NK-92 (cell line): ENCODE results near the gene ESYT3.
"Not testable (repeated sequence)": the region's sequence is repeated elsewhere in the genome, so short reads cannot be mapped to it uniquely, and the experiment has no call there.

ENCODE experiments used
- DNase-seq: peaks from one replicate; lab custom pipeline; 2025; ENCODE audit not compliant: unreplicated experiment; lab: John Stamatoyannopoulos, UW

The ESYT3 gene

DNA sequence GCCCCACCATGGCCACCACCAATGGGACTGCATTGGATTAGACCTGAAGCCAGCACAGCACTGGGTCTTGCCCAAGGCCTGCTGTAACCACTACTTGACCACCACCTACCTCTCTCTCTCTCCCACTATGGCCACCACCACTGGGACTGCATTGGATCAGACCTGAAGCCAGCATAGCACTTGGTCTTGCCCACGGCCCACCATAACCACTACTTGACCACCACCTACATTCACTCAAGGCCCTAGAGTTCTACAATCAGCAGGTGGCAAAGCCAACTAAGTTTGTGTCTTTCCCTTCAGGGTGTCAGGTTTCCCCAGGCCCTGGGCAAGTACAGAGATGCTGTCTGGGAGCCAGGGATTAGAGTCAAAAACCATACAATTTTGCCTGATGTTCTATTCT, 57.6 kb downstream of the ESYT3 start:
- no peak for DNase-seq

DNA sequence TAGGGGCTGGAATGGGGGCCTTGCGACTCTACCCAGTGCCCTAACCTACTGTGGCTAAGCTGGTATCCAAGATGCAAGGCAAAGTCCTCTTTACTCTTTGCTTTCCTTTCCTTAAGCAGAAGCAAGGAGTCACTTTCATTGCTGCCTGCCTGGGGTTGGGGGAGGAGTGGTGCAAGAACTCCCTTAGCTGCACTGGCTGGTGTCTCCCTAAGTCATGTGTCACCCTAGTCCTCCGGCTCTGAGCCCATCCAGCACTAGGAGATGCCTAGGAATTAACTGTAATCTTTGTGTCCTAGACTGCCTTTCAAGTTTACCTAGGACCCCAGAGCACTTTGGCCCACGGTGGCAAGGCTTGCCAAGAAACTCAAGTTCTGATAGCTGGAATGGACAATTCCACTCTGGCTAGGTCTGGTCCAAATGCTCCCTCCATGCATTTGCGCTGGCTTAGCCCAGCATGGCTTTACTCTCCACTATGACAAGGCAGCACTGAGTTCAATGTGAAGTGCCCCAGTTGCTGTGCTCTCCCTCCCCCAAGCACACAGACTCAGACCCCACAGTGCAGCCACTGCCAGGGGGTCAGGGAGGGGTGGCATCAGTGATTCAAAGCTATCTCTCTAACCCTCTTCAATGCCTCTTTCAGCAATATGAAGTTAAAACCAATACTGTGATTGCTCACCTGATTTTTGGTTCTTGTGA, 58.7 kb downstream of the ESYT3 start:
- DNase-seq: no peak

DNA sequence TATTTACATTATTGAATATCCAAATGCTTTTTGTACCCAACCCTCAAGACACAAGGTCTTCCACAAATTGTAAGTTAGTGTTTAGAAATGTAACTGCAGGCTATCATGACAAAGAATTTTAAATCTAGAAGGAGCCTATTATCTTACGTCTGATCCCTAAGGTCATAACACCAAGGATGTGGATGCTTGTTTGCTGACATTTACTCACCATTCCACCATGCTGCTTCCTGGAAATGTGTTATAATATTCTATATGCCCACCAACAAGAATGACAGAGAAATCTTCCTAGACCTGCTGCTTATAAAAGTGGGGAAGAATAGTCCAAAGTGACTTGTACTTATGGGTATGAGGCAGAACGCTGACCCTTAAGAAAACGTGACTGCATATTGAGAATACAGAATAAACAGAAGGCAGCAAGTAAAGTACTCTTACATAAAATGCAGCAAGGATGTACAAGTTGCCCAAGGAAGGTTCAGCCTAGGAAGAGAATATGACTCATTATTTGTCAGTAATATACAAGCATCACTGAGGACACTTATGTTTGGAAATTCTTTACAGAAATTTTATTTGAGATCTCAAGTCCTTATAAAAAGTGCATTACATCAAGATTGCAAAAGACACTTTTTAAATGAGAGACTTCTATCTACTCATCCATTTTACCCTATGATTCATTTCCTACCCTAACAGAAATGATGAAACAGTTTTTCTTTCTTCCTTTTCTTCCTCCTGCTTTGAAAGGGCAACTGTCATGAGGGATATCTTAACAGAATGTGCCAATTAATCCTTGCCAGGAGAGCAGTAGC, 59.6 kb downstream of the ESYT3 start:
- DNase-seq: no peak

DNA sequence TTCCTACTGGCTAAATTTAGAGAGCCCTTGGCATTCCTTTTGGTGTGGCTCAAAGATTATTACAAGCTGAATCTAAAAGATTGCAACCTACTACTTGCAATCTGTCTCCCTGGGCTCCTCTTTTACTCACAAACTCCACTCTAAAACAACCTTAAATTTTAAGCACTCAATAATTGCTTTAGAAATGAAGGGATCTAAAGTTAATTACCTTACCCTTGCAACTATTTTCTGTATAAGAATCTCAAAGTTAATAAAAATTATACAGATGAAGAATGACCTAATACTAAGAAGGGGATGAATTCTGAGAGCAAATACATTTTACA, 60.2 kb downstream of the ESYT3 start:
- DNase-seq: no peak

DNA sequence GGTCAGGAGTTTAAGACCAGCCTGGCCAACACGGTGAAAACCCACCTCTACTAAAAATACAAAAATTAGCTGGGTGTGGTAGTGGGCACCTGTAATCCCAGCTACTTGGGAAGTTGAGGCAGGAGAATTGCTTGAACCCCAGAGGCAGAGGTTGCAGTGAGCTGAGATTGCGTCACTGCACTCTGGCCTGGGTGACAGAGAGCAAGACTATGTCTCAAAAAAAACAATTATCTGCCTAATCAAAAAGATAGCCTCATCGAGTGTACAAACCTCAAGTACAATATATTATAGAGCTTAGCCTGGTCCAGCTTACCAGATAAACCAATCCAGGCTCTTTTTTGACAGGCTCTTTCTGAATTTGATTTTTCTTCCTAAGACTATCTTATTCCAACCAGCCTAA, 61.2 kb downstream of the ESYT3 start:
- not testable (repeated sequence) for DNase-seq

DNA sequence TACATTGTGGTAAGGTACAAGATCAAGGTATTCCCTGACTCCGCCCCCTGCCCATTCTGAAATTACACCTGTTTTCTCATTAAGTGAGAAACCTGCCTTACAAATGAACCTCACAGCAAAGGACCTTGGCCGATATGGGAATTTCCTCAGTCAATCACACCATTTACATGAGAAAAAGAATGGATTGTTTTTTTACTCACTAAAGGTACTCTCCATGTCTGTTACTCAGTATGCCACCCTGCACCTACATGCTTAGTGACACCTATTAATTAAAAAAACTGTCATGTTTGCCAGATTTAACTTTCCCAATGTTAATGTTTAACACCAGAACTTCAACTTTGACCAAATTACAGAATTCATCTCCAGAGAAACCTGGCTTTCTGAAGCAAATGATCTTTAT, 62.0 kb downstream of the ESYT3 start:
- DNase-seq: no peak

DNA sequence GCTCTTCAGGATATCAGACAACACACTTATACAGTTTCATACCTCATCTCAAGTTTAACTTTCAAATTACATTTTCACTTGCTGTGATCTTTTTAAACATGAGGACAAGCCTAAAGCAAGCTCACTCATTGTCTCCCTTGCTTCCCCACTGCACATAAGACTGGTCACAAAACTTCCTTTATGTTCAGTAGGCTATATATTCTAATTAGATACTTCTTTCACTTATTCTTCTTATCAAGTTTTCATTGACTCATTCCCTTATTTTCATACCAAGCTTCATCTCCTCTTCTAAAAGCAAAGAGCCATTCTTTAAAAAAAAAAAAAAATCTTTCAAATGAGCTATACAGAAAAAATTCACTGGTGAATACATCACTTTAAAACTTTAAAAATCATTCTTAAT, 62.6 kb downstream of the ESYT3 start:
- DNase-seq: no peak

DNA sequence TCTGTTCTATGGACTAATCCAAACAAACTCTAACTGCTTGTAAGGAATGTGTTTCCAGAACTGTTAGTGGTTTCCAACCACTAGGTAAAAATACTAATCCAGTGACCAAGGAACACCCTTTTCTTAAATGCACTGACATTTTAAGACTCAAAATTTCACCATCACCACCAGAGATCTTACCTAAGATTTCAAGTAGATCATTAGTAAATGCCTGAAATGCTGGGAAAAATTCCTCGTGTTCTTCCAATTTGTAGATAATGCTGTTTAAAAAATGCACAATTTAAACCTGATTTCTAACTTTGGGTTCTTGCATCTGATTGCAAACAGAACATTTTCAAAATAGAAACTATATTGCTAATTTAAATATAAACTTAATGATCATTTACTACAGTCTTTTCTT, 63.4 kb downstream of the ESYT3 start:
- no peak for DNase-seq

DNA sequence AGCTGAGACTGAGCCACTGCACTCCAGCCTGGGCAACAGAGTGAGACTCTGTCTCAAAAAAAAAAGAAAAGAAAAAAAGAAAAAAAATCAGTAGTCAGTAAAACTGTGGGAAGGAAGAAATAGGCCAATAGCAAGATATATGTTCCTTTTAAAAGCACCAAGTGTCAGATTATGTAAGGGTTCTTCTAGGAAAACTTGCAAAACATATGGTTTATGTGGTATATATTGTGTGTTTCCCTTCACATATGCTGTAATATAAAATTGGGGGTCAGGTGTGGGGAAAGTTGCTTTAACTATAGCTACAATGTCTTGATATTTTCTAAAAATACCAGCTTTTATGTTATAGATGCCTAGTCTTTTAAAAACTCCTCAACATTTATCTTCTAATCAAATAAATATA, 64.6 kb downstream of the ESYT3 start:
- DNase-seq: no peak

DNA sequence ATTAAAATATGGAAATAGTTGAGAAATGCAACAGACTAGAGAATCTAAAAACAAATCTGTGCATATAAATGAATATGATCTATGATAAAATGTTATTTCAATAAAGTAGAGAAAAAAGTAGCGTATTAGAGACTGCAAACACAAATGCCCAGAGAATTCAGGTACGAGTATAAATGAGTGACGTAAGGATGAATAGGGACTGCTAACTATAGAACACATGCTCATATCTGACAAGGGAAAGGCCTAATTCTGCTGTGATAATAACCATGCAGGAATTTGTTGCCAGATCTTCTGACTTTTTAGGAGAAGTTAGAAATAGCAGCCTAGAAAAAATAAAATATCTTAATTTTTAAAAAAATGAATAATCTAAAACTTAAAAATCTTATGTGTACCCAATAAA, 73.1 kb downstream of the ESYT3 start:
- no peak for DNase-seq

DNA sequence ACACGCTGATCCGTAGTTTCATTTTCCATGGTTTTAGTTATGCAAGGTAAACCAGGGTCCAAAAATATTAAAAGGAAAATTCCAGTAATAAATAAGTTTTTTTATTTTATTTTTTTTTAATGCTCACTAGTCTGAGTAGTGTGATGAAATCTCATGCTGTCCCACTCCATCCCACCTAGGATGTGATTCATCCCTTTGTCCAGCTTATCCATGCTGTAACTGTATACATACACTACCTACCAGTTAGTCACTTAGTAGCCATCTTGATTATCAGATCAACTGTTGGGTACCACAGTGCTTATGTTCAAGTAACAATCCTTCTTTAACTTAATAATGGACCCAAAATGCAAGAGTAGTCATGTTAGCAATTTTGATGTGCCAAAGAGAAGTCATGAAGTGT, 75.2 kb downstream of the ESYT3 start:
- DNase-seq: no peak

DNA sequence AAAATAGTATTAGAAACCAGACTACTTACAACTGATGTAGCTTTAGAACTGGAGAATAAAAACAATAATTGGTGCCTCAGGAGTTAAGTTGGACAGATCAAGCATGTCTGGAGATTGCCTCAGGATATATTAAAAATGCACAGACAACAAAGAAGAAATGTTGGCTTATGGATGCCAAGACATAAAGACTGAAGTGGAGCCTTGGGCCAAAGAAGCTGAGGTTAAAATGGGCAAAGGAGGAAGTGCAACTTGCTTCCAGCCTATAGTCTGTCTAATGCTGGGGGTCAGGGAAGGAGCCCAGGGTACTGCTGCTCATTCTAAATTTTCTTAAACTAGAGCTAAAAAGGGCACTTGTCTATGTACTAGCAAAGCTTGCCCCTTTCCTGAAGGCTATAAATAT, 77.5 kb downstream of the ESYT3 start:
- DNase-seq: no peak

DNA sequence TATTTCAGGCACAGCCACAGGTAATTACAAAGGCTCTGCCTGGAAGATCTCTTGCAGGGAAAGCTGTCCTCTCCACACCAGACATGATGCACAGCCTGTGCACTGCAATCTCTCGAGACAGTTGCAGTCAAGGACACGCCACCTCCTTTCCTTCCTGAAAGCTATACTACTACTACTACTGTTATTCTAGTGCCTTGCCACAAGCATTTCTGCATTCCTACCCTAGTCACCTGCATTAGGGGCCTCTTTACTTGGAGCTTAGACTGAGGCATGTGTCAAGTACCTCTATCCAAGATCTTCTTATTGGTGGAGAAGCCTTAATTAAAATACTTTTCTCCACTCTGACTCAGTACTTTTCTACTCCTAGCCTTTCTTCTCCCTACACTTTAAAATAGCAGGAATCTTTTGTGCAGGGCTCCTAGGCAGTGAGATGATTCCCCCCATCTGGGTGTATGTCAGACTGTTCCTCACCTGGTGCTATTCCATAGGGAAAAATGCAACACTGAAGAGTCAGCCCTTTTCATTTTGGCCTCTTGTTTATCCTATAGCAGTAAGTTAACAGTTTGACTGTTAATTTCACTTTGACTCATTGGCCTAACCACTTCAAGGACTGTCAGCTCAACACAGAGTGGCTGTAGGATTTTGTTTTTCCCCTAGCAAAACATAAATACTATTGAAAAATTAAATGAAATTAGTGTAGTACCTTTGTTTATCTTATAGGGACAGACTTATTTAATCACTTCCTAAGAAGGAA, 78.9 kb downstream of the ESYT3 start:
- DNase-seq: no peak

DNA sequence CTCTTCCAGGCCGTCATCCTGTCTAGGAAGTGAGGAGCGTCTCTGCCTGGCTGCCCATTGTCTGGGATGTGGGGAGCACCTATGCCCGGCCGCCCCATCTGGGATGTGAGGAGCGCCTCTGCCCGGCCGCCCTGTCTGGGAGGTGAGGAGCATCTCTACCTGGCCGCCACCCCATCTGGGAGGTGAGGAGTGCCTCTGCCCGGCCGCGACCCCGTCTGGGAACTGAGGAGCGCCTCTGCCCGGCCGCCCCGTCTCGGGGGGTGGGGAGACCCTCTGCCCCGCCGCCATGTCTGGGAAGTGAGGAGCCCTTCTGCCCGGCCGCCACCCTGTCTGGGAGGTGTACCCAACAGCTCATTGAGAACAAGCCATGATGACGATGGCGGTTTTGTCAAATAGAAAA, 87.0 kb downstream of the ESYT3 start:
- not testable (repeated sequence) for DNase-seq
